H1 (cell line): ENCODE measurements around the gene PIK3R3. TPM values are rescaled to one million over a fixed set of nuclear protein-coding genes. Genes with fewer than 3 reads are reported as not detected.

Experiments
- CTCF ChIA-PET: fragments of 300-600 bp; sonication (Branson Sonifier 250); formaldehyde crosslinking; loops from one replicate; lab custom pipeline; 2021; ENCODE audit not compliant: partially characterized antibody; lab: Charles Lee
- POLR2A ChIA-PET: fragments of 300-600 bp; sonication (Branson Sonifier 250); formaldehyde crosslinking; loops from one replicate; lab custom pipeline; 2021; ENCODE audit warnings: inconsistent platforms; ENCODE audit not compliant: partially characterized antibody; lab: Charles Lee
- DNase-seq, 2 experiments: peaks; one replicate each; pipeline versions ENCODE4 v3.0.0 to v3.0.0-alpha.2; 2010 to 2022; ENCODE audit warnings: low spot score in 2 of 2, low read depth in 1 of 2, mixed read lengths in 1 of 2
- FAIRE-seq: peaks from 2 replicates; lab custom pipeline; 2011; peaks lifted over from hg19 to GRCh38; lab: Jason Lieb, UNC
- H2AFZ ChIP-seq: 2 replicates; pipeline ENCODE4 v1.8.1; 2012; ENCODE audit warnings: low read length, inconsistent platforms
- H2AK5ac ChIP-seq: 2 replicates; pipeline ENCODE4 v1.6.1; 2013; ENCODE audit warnings: low read depth, low read length
- H2BK120ac ChIP-seq: replicated peaks from 2 replicates; pipeline ENCODE3; 2013; ENCODE audit warnings: low read depth, low read length, inconsistent platforms
- H2BK12ac ChIP-seq: 2 replicates; pipeline ENCODE4 v1.6.1; 2013; ENCODE audit warnings: low read depth, low read length
- H2BK15ac ChIP-seq: 2 replicates; pipeline ENCODE4 v1.6.1; 2013; ENCODE audit warnings: low read length
- H2BK20ac ChIP-seq: 2 replicates; pipeline ENCODE4 v1.6.1; 2013; ENCODE audit warnings: low read length
- H2BK5ac ChIP-seq: 2 replicates; pipeline ENCODE4 v1.6.1; 2013; ENCODE audit warnings: low read depth, low read length
- H3K14ac ChIP-seq: 2 replicates; pipeline ENCODE4 v1.6.1; 2013; ENCODE audit warnings: inconsistent platforms; ENCODE audit not compliant: insufficient read length
- H3K18ac ChIP-seq: 2 replicates; pipeline ENCODE4 v1.6.1; 2013; ENCODE audit warnings: low read length; ENCODE audit errors: extremely low read depth
- H3K23ac ChIP-seq: 2 replicates; pipeline ENCODE4 v1.6.1; 2013; ENCODE audit warnings: inconsistent platforms; ENCODE audit not compliant: insufficient read length
- H3K23me2 ChIP-seq: 2 replicates; pipeline ENCODE4 v1.6.1; 2013; ENCODE audit warnings: low read depth, low read length
- H3K27ac ChIP-seq: 2 replicates; pipeline ENCODE4 v1.6.1; 2011; ENCODE audit warnings: low read depth, low read length, inconsistent platforms
- H3K27me3 ChIP-seq, 4 experiments: replicated peaks in 1 of 4; 1 replicate in 1 of 4; 2 replicates in 3 of 4; pipeline versions ENCODE4 v1.6.1 to v1.8.1; 2011 to 2013; ENCODE audit warnings: low read length in 3 of 4, mild to moderate bottlenecking in 3 of 4, inconsistent platforms in 2 of 4, mixed read lengths in 2 of 4, moderate library complexity in 1 of 4; ENCODE audit not compliant: control insufficient read depth in 3 of 4, insufficient read depth in 3 of 4; ENCODE audit errors: extremely low read depth in 1 of 4
- H3K36me3 ChIP-seq, 4 experiments: 2 replicates each; pipeline versions ENCODE4 v1.6.1 to v1.8.1; 2011 to 2013; ENCODE audit warnings: mild to moderate bottlenecking in 4 of 4, low read length in 3 of 4, moderate library complexity in 2 of 4, control low read depth in 1 of 4, inconsistent platforms in 1 of 4; ENCODE audit not compliant: insufficient read depth in 4 of 4, control insufficient read depth in 2 of 4
- H3K4ac ChIP-seq: replicated peaks from 2 replicates; pipeline ENCODE3; 2013; ENCODE audit warnings: low read length, low read depth, mixed read lengths, inconsistent platforms; ENCODE audit not compliant: insufficient read length
- H3K4me1 ChIP-seq, 4 experiments: replicated peaks in 1 of 4; 1 replicate in 1 of 4; 2 replicates in 3 of 4; pipeline versions ENCODE4 v1.6.1 to v1.8.1; 2011 to 2013; ENCODE audit warnings: low read length in 3 of 4, inconsistent platforms in 2 of 4, mixed read lengths in 1 of 4; ENCODE audit not compliant: insufficient read depth in 4 of 4, control insufficient read depth in 3 of 4
- H3K4me2 ChIP-seq, 2 experiments: 2 replicates each; pipeline versions ENCODE4 v1.6.1 to v1.8.1; 2011 to 2013; ENCODE audit warnings: low read depth in 2 of 2, low read length in 2 of 2, control low read depth in 1 of 2, inconsistent platforms in 1 of 2, mild to moderate bottlenecking in 1 of 2; ENCODE audit not compliant: insufficient read depth in 1 of 2
- H3K4me3 ChIP-seq, 4 experiments: fragments of 200-600, 300-600 bp in 1 of 4; sonication (generic), shearing (Covaris generic), sonication (Bioruptor Twin) in 1 of 4; 2 replicates each; pipeline versions ENCODE4 v1.5.1 to v1.8.1; 2011 to 2016; ENCODE audit warnings: low read length in 4 of 4, low read depth in 3 of 4, control low read depth in 2 of 4, inconsistent platforms in 2 of 4, mild to moderate bottlenecking in 2 of 4, mixed read lengths in 1 of 4, moderate library complexity in 1 of 4; ENCODE audit not compliant: insufficient read depth in 2 of 4; ENCODE audit errors: extremely low read depth in 1 of 4
- H3K56ac ChIP-seq: replicated peaks from 2 replicates; pipeline ENCODE3; 2013; ENCODE audit warnings: low read depth, mild to moderate bottlenecking, mixed read lengths, low read length, inconsistent platforms; ENCODE audit not compliant: insufficient read length
- H3K79me1 ChIP-seq: 2 replicates; pipeline ENCODE4 v1.6.1; 2013; ENCODE audit warnings: low read depth, low read length, control low read depth
- H3K79me2 ChIP-seq, 2 experiments: 2 replicates each; pipeline versions ENCODE4 v1.6.1 to v1.8.1; 2012 to 2013; ENCODE audit warnings: low read length in 2 of 2, mild to moderate bottlenecking in 2 of 2, inconsistent platforms in 1 of 2; ENCODE audit not compliant: insufficient read depth in 2 of 2, control insufficient read depth in 1 of 2
- H3K9ac ChIP-seq, 4 experiments: replicated peaks in 1 of 4; 1 replicate in 1 of 4; 2 replicates in 3 of 4; pipeline versions ENCODE4 v1.6.1 to v1.8.1; 2011 to 2013; ENCODE audit warnings: low read depth in 3 of 4, low read length in 3 of 4, control low read depth in 2 of 4, mild to moderate bottlenecking in 2 of 4, moderate library complexity in 2 of 4, inconsistent platforms in 1 of 4; ENCODE audit errors: extremely low read depth in 1 of 4
- H3K9me3 ChIP-seq, 2 experiments: 2 replicates each; pipeline versions ENCODE4 v1.6.1 to v1.8.1; 2012 to 2013; ENCODE audit warnings: mild to moderate bottlenecking in 2 of 2, moderate library complexity in 2 of 2, control low read depth in 1 of 2, inconsistent platforms in 1 of 2, low read depth in 1 of 2, low read length in 1 of 2, mixed read lengths in 1 of 2; ENCODE audit not compliant: insufficient read depth in 2 of 2
- H4K20me1 ChIP-seq, 2 experiments: replicated peaks in 1 of 2; 2 replicates each; pipeline versions ENCODE3 to v1.8.1; 2011 to 2013; ENCODE audit warnings: inconsistent platforms in 2 of 2, low read length in 2 of 2, mild to moderate bottlenecking in 1 of 2; ENCODE audit not compliant: insufficient read depth in 2 of 2, control insufficient read depth in 1 of 2
- H4K5ac ChIP-seq: 2 replicates; pipeline ENCODE4 v1.6.1; 2013; ENCODE audit warnings: low read length, low read depth, mixed read lengths, inconsistent platforms; ENCODE audit not compliant: insufficient read length
- H4K8ac ChIP-seq: 2 replicates; pipeline ENCODE4 v1.8.0; 2013; ENCODE audit warnings: mild to moderate bottlenecking, moderate library complexity, low read length, inconsistent platforms; ENCODE audit not compliant: insufficient read depth; ENCODE audit errors: extremely low read depth
- H4K91ac ChIP-seq: replicated peaks from 2 replicates; pipeline ENCODE3; 2013; ENCODE audit warnings: low read length, mixed read lengths, inconsistent platforms; ENCODE audit not compliant: insufficient read length
- CTCF ChIP-seq, 3 experiments: IDR thresholded peaks; 1 replicate in 2 of 3; 2 replicates in 1 of 3; pipeline versions ENCODE4 v1.5.1 to v1.6.1; 2011; ENCODE audit warnings: low read length in 3 of 3, mild to moderate bottlenecking in 3 of 3, inconsistent platforms in 2 of 3, low read depth in 1 of 3, moderate library complexity in 1 of 3; ENCODE audit not compliant: insufficient read depth in 1 of 3; ENCODE audit errors: control extremely low read depth in 1 of 3
- KDM1A ChIP-seq: fragments of 200-600, 300-600 bp; sonication (generic); IDR thresholded peaks from 2 replicates; pipeline ENCODE4 v1.7.1; 2016; ENCODE audit warnings: mild to moderate bottlenecking, low read length, borderline replicate concordance
- NANOG ChIP-seq: IDR thresholded peaks from 2 replicates; pipeline ENCODE4 v1.6.1; 2011; ENCODE audit warnings: low read length, low read depth, mild to moderate bottlenecking, inconsistent platforms; ENCODE audit not compliant: insufficient read depth, poor library complexity, severe bottlenecking
- RNF2 ChIP-seq: fragments of 200-900, 300-1000 bp; sonication (generic); IDR thresholded peaks from 2 replicates; pipeline ENCODE4 v1.7.1; 2016; ENCODE audit warnings: borderline replicate concordance, low read depth, mild to moderate bottlenecking, antibody characterized with exemption, low read length; ENCODE audit not compliant: poor library complexity, severe bottlenecking; ENCODE audit errors: missing control alignments
- SIX5 ChIP-seq: IDR thresholded peaks from 2 replicates; pipeline ENCODE4 v1.6.1; 2011; ENCODE audit warnings: mild to moderate bottlenecking, low read depth, low read length
- WGBS, 2 experiments: shearing (Covaris generic) in 1 of 2; methylation state at CpG; one replicate each; pipeline versions ENCODE4 v1.1.6 to v1.1.7; 2013 to 2015; ENCODE audit warnings: low lambda C conversion rate in 2 of 2, mixed read lengths in 2 of 2, inconsistent platforms in 1 of 2, low coverage in 1 of 2, missing lambda C conversion rate in 1 of 2; ENCODE audit not compliant: insufficient replicate concordance in 2 of 2, insufficient coverage in 1 of 2, insufficient read length in 1 of 2; ENCODE audit errors: extremely low coverage in 1 of 2, missing lambda C conversion rate in 1 of 2; 5-methylcytosine and 5-hydroxymethylcytosine counted together
- polyA plus RNA-seq, 7 experiments: library from polyadenylated mRNA; depleted of rRNA in 3 of 7; stranded (reverse) in 5 of 7; unstranded in 2 of 7; fragments of >200 nt in 5 of 7; fragments of 200-250 nt in 2 of 7; gene quantifications; 1 replicate in 5 of 7; 2 replicates in 1 of 7; 4 replicates in 1 of 7; pipeline versions ENCODE4 v1.2.1 to v1.2.3, GENCODE V29; 2011 to 2013; ENCODE audit warnings: missing spikeins in 2 of 7, mixed read lengths in 2 of 7
- total RNA-seq: library from RNA; stranded (reverse); fragmentation: NEBNext Ultra II Directional; extraction: Animal tissue kit (Norgen Biotek cat#: 25700); gene quantifications from 2 replicates; pipeline ENCODE4 v1.2.1, GENCODE V29; 2021

Gene PIK3R3
- total and polyA plus RNA-seq, 2 of the 8 experiments (the other 6 are each of a cell fraction or from before 2014, with no cell fraction given), result 5.3 to 13.6 TPM

DNA sequence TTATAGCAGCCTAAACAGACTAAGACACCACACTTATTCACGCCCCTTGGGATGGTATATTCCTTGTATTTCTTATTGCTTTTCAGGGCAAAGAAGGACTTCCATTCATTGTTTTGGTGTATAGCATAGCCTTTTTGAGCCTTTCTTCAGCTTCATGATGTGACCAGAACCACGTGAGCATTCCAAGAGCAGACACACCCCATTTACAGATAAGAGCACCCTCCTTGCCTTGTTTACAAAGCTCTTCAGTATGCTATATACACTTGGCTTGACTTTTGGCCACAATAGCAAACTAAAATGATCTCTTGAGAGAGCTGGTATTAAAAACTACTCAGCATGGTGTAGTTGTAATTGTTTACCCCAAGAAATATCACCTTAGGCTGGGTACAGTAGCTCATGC lies 78.7 kb downstream of the PIK3R3 start:
- FAIRE-seq, result no peak
- no peak overlapping the region for H4K91ac ChIP-seq
- H3K79me1 ChIP-seq, result no peaks in the 10 kb centered on the region
- ChIA-PET POLR2A (no interaction called here), CTCF (interaction anchor here (0.8 to 1.6 kb wide), 2 partner anchors 127 to 140 kb away, joined by 3 read pairs; no protein-coding TSS in a partner anchor)
- H3K4me3 ChIP-seq, result no peak overlapping the region
- H2AFZ ChIP-seq, result no peak overlapping the region
- no peak for DNase-seq
- H3K4me1 ChIP-seq, result no peaks in the 10 kb centered on the region; a peak in 1 of 7 replicates
- H3K4ac ChIP-seq, result no peak overlapping the region
- H3K23me2 ChIP-seq, result no peaks in the 10 kb centered on the region
- H3K27me3 ChIP-seq, result no peaks in the 10 kb centered on the region
- H3K23ac ChIP-seq, result no peak overlapping the region
- no peak overlapping the region for H2BK20ac ChIP-seq
- no peak overlapping the region for H3K14ac ChIP-seq
- no peak overlapping the region for H2BK12ac ChIP-seq
- TF ChIP-seq KDM1A, result no peak
- TF ChIP-seq CTCF (IDR thresholded peaks at IDR 0.05; ENCODE audit: control extremely low read depth in 1 of 3, insufficient read depth in 1 of 3, low read depth in 1 of 3, low read length in 3 of 3), result no peak
- TF ChIP-seq NANOG, result no peak
- TF ChIP-seq RNF2, result no peak
- no peak for TF ChIP-seq SIX5
- TF ChIP-seq, all 59 proteins: peak for 0
- Histone ChIP-seq H3K4me2 (no peak overlapping the region), H3K9ac (no peak overlapping the region), H4K20me1 (no peaks in the 10 kb centered on the region), H3K36me3 (peaks cover 0 to 5% (median 2%) of the 10 kb centered on the region in 4 experiments; a peak in 2 of 8 replicates), H3K27ac (no peak overlapping the region), H4K5ac (no peak overlapping the region), H3K9me3 (peaks cover 0 to 4% of the 10 kb centered on the region in 2 experiments; a peak in 2 of 4 replicates), H4K8ac (no peak overlapping the region), H2BK5ac (no peak overlapping the region), H2AK5ac (no peak overlapping the region), H3K79me2 (no peaks in the 10 kb centered on the region), H3K56ac (no peak overlapping the region), H2BK15ac (no peak overlapping the region), H2BK120ac (no peak overlapping the region), H3K18ac (no peak overlapping the region)
- WGBS, 2 experiments, result 80% methylated on average over 2 of the region's 2 CpGs; no CpG with 5 or more reads in 1 of the 2 experiments
